Skeletal muscle satellite cell (primary cell): ENCODE measurements around the gene MMP24OS.

Source experiments
- H3K27me3 ChIP-seq: 2 replicates; pipeline ENCODE4 v1.7.0; 2013; ENCODE audit warnings: low read length; ENCODE audit not compliant: control insufficient read depth, insufficient read depth
- H3K36me3 ChIP-seq: 2 replicates; pipeline ENCODE4 v1.7.0; 2013; ENCODE audit warnings: mild to moderate bottlenecking, control low read depth, low read length; ENCODE audit not compliant: insufficient read depth
- H3K4me1 ChIP-seq: 2 replicates; pipeline ENCODE4 v1.7.0; 2013; ENCODE audit warnings: low read length; ENCODE audit not compliant: control insufficient read depth, insufficient read depth
- H3K4me2 ChIP-seq: 2 replicates; pipeline ENCODE4 v1.7.0; 2013; ENCODE audit warnings: mild to moderate bottlenecking, low read length
- H3K4me3 ChIP-seq: 2 replicates; pipeline ENCODE4 v1.7.0; 2013; ENCODE audit warnings: low read length
- H3K9ac ChIP-seq: 2 replicates; pipeline ENCODE4 v1.7.0; 2013; ENCODE audit warnings: mild to moderate bottlenecking, low read depth, low read length, moderate library complexity
- H3K9me3 ChIP-seq: replicated peaks from 2 replicates; pipeline ENCODE4 v1.7.0; 2013; ENCODE audit warnings: mild to moderate bottlenecking, control low read depth, low read length

Gene MMP24OS

DNA sequence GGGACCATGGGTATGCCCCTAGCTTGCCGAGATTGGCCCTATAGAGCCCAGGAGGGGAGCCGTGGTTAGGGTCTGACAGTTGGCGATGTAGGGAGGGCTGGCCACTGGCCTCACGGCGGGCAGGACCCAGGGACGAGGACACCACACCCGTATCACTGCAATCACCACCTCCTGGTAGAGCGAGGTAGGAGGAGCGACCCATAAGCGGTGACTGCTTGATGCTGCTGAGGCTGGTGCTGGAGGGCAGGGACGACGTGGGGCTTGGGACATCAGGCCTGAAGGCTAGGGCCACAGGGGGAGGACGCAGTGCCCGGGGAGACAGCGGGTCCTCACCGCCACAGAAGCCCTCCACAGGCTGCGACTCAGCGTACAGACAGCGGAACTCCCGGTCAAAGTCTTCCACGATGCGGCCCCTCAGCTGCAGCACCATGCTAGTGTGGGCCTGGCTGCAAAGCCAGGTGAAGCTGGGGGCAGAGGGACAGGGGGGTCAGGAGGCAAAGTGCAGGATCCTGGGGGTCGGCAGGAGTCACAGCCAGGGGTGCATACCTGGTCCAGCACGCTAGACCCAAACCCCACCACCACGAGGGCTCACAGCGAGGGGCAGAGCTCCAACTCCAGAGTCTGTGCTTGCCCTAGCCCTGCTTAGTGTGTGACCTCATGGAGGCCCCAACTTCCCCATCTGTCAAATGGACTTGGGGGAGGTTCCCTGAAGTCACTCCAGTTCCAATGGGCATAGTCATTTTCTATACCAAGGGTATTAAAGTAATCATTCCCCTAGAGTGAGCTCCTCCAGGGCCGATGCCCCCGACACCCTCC, 9.8 kb upstream of the MMP24OS start:
- Histone ChIP-seq H3K9ac (no peak overlapping the region), H3K36me3 (peaks cover 7% of the 10 kb centered on the region), H3K27me3 (no peaks in the 10 kb centered on the region), H3K4me1 (peaks cover 21% of the 10 kb centered on the region), H3K4me2 (no peak overlapping the region), H3K4me3 (no peak overlapping the region), H3K9me3 (no peaks in the 10 kb centered on the region)

DNA sequence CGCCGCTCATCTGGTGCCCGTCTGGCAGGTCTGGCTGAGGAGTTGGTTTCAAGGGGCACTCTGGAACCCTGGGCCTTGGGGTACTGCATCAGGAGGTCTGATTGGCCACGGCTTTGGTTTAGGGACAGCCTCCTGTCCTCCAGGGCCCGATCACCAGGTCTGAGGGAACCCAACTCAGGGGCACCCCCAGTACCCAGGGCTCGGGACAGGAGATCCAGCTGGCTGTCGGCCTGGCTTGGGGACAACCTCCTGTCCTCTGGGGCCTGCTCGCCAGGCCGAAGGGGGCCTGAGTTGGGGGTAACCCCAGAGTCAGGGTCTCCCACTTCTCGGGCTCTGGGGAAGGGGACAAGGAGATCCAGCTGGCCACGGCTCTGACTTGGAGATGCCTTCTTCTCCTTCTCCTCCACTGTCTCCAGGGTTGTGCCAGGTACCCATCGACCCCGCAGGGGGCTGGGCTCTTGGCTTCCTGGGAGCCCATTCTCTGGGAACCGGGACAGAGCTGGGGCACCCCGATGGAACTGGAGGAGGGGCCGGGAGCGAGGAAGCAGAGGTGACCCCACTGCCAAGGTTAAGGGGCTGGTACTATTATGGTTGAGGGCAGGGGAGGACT, 9.1 kb upstream of the MMP24OS start:
- no peak overlapping the region for H3K9ac ChIP-seq

DNA sequence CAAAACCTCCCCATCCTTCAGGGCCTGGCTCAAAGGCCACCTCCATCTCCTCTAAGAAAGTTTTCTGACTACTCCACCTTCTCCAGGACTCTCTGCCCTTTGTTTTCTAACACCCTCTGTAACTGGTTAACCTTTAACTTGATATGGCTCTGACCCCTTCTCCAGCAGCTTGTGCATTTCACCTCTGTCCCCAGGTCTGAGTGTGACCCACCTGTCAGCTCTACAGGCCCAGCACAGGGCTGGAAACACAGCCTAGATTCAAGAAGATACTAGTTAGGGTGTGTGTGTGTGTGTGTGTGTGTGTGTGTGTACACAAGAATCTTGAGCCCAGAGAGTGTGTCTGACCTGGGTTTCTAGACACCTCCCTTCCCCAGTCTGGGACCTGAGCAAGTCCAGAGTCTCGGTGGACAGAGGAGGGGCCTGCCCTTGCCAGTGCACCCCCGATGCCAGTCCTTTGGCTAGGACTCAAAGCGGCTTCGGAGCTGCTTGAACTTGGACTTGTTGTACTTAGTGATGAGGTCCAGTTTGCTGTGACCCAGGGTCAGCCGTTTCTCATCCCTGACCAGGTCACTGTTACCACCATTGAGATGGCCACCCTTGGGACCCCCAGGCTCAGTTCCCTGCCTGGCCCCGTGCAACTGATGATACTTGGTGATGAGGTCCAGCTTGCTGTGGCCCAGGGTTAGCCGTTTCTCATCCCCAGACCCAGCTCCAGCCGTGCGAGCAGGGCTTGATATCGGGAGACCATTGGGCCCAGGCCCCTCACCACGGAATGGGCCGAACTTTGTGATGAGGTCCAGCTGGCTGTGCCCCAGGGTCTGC, 8.4 kb upstream of the MMP24OS start:
- H3K4me3 ChIP-seq, result no peak overlapping the region
- H3K4me1 ChIP-seq, result peaks cover 24% of the 10 kb centered on the region
- H3K36me3 ChIP-seq, result peaks cover 18% of the 10 kb centered on the region
- no peaks in the 10 kb centered on the region for H3K27me3 ChIP-seq
- H3K9me3 ChIP-seq, result no peaks in the 10 kb centered on the region
- H3K9ac ChIP-seq, result no peak overlapping the region
- no peak overlapping the region for H3K4me2 ChIP-seq

More for the DNA sequence above, 9.1 kb upstream of the MMP24OS start:
- H3K4me1 ChIP-seq, result peaks cover 24% of the 10 kb centered on the region
- H3K27me3 ChIP-seq, result no peaks in the 10 kb centered on the region
- no peaks in the 10 kb centered on the region for H3K9me3 ChIP-seq
- peaks cover 13% of the 10 kb centered on the region for H3K36me3 ChIP-seq
- no peak overlapping the region for H3K4me2 ChIP-seq
- H3K4me3 ChIP-seq, result no peak overlapping the region

DNA sequence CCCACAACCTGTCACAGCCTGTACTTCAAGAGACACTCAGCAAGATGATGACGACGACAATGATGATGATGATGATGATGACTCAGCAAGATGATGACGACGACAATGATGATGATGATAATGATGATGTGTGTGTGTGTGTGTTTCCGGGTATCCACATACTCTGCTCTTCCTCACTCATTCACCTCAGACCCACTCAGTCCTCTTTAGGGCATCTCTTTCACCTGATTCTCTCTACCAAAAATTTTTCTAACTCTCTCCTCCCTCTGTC, 7.8 kb upstream of the MMP24OS start:
- Histone ChIP-seq H3K27me3 (no peaks in the 10 kb centered on the region), H3K4me2 (peak overlapping the region; percentile 96), H3K9me3 (no peaks in the 10 kb centered on the region), H3K4me1 (peaks cover 24% of the 10 kb centered on the region), H3K9ac (no peak overlapping the region), H3K4me3 (peak overlapping the region; percentile 83), H3K36me3 (peaks cover 20% of the 10 kb centered on the region)

DNA sequence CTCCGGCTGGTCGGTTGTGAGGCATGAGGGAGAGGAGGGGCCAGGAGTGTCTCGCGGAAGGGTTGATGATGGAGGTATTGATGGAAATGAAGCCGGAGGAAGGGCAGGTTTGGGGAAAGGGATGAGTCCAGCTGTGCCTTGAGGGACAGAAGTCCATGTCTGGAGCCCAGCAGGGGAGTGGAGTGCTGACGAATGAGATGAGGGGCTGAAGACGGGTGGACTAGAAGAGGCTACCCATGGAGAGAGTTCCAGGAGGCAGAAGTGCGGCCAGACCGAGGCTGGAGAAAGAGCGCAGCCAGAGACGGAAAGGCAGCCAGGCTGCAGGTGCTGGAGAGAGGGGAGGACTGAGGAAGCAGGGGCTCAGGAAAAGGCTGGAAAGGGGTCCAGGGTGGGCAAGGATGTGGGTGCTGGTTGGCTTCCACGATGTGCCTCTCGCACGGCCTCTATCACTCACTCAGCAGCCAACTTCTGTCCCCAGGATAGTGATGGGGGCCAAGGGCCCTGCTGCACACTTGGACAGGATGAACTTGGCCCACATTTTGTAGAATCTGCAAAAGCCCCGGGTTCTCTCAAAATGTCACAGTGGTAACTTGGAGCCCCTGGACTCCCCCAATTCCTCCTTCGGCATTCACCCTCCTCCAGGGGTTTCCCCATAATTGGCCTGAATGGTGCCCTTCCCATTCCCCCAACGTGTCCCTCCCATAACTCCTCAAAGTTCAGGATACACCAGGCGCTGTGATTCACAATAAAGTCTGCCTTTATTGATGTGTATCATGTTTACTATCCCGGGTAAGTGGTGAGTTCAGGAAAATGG, 7.3 kb upstream of the MMP24OS start:
- H3K9me3 ChIP-seq, result no peaks in the 10 kb centered on the region
- H3K9ac ChIP-seq, result peak overlapping the region; percentile 97
- no peaks in the 10 kb centered on the region for H3K27me3 ChIP-seq

DNA sequence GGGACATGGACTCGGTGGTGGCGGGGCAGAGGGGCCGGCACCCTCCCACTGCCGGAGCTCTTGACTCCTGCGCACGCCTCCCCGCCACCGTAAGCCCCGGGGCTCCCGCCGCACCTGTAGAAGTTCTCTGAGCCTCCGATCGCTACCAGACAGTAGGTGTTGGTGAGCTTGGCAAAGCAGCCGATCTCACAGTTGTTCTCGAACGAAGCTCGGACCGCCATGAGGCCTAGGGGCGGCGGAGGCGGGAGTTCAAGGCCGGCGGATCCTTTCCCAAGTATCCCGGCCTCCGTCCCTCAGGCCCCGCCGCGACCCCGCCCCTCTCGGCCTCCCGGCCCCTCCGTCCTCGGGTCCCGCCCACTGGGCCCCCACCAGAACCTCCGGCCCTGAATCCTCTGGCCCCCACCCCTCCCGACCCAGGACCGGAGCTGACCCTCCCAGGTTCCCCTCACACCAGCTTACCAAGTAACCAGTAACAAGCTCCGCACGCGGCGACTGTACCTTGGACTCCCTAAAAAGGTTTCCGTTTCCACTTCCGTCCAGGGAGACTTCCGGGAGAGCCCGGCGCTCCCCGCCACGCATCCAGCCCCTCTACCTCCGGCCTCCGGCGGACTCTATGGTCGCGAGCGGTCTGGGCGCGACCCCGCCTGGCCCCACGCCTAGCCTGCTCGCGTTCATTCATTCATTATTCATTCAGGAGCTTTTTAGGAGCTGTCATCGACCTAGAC, 6.5 kb upstream of the MMP24OS start, which contains the start of gene EIF6:
EIF6 (minus strand) TSS at position 506 of the 725 bp plus-strand sequence; CDS start at position 221, 285 bp downstream.
- no peaks in the 10 kb centered on the region for H3K9me3 ChIP-seq
- peak within 1 kb of the TSS; percentile 97 for H3K9ac ChIP-seq
- no peaks in the 10 kb centered on the region for H3K27me3 ChIP-seq
- peak within 1 kb of the TSS; percentile 83 for H3K4me3 ChIP-seq
- H3K36me3 ChIP-seq, result peaks cover 33% of the 10 kb centered on the region
- H3K4me1 ChIP-seq, result peaks cover 24% of the 10 kb centered on the region
- H3K4me2 ChIP-seq, result peak within 1 kb of the TSS; percentile 96

More for the DNA sequence above, 7.3 kb upstream of the MMP24OS start:
- H3K4me3 ChIP-seq, result peak overlapping the region; percentile 83
- peak overlapping the region; percentile 96 for H3K4me2 ChIP-seq
- peaks cover 24% of the 10 kb centered on the region for H3K4me1 ChIP-seq
- peaks cover 25% of the 10 kb centered on the region for H3K36me3 ChIP-seq

DNA sequence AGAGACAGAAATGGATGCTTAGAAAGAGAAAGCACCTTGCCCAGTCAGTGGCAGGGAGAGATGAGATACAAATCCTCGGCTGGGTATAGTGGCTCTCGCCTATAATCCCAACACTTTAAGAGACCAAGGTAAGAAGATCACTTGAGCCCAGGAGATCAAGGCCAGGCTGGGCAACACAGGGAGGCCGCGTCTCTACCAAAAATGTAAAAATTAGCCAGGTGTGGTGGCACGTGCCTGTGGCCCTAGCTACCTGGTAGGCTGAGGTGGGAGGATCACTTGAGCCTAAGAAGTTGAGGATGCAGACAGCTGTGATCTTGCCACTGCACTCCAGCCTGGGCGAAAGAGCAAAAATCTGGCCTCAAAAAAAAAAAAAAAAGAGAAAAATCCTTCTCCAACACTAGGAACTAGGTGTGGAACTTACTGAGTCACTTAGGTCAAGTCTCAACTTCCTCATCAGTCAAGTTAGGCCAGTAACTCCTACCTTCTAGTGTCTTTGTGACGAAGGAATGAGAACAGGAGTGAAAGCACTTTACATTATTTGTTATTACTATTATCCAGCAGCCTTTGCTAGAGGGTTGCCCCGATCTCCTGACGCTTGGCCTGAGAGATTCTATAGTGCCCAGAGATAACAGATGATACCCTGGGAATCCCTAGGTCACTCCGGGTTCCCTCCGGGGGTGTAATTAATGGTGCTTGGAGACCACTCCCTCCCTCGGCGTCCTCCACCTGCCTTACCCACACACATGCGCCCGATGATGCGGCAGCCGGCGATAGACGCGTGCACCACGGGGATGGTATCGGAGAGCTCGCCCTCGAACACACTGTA, 5.7 kb upstream of the MMP24OS start:
- Histone ChIP-seq H3K36me3 (peaks cover 40% of the 10 kb centered on the region), H3K9me3 (no peaks in the 10 kb centered on the region), H3K4me3 (peak overlapping the region; percentile 83), H3K9ac (peak overlapping the region; percentile 97), H3K27me3 (no peaks in the 10 kb centered on the region), H3K4me2 (peak overlapping the region; percentile 96), H3K4me1 (peaks cover 26% of the 10 kb centered on the region)

DNA sequence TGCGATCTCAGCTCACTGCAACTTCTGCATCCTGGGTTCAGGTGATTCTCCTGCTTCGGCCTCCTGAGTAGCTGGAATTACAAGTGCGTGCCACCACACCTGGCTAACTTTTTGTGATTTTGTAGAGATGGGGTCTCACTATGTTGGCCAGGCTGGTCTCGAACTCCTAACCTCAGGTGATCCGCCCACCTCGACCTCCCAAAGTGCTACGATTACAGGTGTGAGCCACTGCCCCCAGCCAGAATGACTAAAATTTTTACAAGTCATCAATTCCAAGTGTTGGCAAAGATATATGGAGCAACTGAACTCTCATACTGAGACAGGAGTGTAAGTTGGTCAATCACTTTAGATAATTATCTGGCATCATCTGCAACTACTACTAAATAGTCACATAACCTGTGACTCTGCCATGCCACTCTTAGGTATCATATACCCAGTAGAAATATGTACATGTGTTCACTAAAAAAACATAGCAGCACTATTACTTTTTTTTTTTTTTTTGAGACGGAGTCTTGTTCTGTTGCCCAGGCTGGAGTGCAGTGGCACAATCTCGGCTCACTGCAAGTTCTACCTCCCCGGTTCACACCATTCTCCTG, 3.7 kb upstream of the MMP24OS start:
- Histone ChIP-seq H3K36me3 (peaks cover 54% of the 10 kb centered on the region), H3K4me1 (peaks cover 39% of the 10 kb centered on the region), H3K9ac (no peak overlapping the region), H3K9me3 (no peaks in the 10 kb centered on the region), H3K4me2 (no peak overlapping the region), H3K27me3 (no peaks in the 10 kb centered on the region), H3K4me3 (no peak overlapping the region)

DNA sequence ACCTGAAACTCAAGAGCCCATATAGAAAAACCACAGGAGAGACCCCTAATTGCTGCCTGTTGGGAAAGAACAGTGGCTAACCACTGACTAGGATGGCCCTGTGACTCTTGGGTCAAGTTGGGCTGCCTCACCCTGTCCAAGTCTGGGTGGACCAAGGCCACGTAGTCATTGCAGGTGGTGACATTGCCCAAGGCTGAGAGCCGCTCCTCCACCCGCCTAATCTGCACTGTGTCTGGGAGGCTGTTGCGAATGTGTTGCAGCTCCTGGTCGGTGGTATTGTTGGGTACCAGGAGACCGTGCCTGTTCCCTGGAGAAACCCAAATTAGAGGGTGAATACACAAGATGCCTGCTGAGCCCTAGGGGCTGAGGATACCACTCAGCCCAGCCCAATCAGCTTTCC, 2.6 kb upstream of the MMP24OS start:
- Histone ChIP-seq H3K9me3 (no peaks in the 10 kb centered on the region), H3K4me1 (peaks cover 42% of the 10 kb centered on the region), H3K27me3 (no peaks in the 10 kb centered on the region), H3K9ac (no peak overlapping the region), H3K4me2 (no peak overlapping the region), H3K36me3 (peaks cover 63% of the 10 kb centered on the region), H3K4me3 (no peak overlapping the region)
